HPDE6-E6E7 (cell line): Measurements from ENCODE around the gene GTPBP6.
"Not testable (repeated sequence)": the region's sequence is repeated elsewhere in the genome, so short reads cannot be mapped to it uniquely, and the experiment has no call there.

Source experiments
- DNase-seq: peaks from one replicate; pipeline ENCODE4 v3.0.0; 2011; ENCODE audit warnings: missing footprints; ENCODE audit errors: extremely low spot score

GTPBP6 gene

GRCh38 chrX:316351-317325 lies 2.0 kb downstream of the GTPBP6 start:
- DNase-seq, result no peak

DNA sequence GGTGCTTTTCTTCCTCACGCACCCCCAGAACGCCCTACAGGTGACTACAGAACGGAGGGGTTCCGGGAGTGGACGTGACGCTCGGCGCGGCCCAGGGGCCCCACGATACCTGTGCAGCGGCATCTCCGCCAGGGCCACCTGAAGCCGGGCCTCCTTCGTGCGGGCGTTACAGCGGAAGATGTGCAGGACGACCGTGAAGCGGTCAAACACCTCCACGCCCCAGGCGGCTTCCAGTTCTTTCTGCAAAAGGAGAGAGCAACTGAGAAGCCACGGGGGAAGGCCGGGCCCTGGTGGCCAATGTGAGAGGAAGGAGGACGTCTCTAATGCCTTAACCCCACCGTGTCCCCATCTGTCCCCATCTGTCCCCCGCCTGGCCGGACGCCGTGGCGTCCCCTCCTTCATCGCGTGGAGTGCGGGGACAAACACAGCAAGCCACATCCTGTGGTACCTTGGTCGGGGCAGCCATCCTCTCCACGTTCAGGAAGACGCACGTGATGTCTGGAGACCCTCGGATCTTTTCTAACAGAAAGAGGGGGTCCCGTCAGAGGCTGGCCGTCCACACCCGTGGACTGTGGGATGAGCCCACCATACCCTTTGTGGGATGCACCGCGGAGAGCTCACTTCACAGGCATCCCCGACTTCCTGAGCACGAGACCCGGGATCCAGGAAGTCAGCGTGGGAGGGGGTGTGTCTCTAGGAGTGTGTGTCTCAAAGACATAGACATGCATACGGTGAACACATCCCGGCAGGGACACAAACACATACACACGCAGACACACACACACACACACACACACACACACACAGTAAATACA lies 3.6 kb downstream of the GTPBP6 start:
- DNase-seq, result no peak

DNA sequence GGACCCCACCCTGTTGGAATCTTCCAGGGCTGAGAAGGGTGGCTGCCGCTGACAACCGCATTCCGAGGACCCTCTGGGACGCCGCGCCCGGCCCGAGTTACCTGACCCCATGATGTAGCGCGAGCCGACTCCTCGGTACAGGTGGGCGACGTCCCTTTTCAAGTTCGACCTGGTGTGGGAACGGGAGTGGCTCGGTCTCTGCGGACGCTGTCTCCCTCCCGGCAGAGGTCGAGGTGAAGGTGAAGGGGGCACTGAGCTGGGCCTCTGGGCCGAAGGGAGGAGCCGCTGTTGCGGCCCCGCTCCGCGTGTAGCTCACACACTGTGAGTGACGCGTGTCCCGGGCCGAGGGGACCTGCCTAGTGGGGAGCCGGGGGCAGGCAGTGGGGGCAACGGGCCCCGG lies 4.5 kb downstream of the GTPBP6 start:
- DNase-seq, result no peak

GRCh38 chrX:313546-313945 lies 5.0 kb downstream of the GTPBP6 start:
- DNase-seq, result no peak

DNA sequence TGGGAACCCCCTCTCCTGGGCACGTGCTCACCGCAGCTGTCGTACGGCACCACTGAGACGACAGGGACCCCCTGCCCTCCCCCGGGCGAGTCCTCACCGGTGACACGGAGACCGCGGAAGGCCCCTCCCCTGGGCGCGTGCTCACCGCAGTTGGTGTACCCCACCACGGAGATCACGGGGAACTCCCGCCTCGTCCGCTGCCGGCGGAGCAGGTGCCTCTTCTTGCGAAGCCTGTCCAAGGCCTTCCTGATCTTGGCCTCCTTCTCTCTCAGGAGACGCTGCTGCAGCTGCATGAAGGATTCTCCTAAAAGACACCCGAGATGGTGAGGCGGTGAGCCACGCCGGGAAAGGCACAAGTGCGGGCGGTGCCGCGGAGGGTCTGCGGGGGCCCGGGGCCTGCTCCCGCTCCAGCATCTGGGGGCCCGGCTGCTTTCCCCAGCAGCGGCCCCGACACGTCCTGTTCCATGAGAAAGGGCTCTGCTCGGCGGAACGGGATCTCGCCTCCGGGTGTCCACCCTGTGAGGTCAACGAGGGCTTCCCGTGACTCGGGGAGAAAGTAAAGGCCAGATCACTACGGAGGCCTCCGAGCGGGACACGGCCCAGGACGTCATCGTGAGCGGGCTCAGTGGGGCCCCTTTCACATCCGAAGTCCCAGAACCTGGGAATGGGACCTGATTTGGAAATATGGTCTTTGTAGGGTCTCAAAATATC lies 5.8 kb downstream of the GTPBP6 start:
- DNase-seq, result no peak

GRCh38 chrX:311156-312129 lies 7.2 kb downstream of the GTPBP6 start:
- DNase-seq, result no peak

DNA sequence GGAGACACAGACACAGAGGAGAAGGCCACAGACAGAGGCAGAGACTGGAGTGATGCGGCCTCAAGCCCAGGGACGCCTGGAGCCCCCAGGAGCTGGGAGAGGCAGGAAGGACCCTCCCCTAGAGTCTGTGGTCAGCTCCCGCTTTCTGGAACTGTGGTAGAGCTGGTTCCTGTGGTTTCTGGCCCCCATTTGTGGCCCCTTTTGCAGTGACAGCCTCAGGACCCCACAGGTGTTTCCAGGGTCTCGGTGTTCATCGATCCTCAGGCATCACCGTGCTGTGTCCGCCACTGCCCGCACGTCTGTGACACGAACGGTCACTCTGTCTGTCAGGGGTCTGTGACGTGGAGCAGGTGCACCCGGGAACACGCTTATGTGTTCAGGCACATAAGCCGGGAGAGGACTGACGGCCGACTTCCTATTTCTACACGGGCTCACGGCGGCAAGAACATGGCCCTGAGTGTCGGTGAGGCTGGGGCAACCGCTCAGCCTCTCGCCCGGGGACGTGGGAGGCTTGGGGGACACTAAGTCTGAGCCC lies 7.9 kb downstream of the GTPBP6 start:
- DNase-seq, result no peak

GRCh38 chrX:308821-309520 lies 9.6 kb downstream of the GTPBP6 start:
- no peak for DNase-seq

- no peak for DNase-seq
These were observed 11.1 kb downstream of the GTPBP6 start for GRCh38 chrX:307261-308111.

DNA sequence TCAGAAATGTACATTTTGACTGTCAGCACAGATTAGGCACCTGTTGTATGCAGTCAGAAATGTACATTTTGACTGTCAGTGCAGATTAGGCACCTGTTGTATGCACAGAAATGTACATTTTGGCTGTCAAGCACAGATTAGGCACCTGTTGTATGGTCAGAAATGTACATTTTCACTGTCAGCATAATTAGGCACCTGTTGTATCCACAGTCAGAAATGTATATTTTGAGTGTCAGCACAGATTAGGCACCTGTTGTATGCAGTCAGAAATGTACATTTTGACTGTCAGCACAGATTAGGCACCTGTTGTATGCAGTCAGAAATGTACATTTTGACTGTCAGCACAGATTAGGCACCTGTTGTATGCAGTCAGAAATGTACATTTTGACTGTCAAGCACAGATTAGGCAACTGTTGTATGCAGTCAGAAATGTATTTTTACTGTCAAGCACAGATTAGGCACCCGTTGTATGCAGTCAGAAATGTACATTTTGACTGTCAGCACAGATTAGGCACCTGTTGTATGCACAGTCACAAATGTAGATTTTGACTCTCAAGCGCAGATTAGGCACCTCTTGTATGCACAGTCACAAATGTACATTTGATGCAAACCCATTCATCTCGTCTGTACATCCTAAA lies 11.9 kb downstream of the GTPBP6 start:
- DNase-seq, result not testable (repeated sequence)

DNA sequence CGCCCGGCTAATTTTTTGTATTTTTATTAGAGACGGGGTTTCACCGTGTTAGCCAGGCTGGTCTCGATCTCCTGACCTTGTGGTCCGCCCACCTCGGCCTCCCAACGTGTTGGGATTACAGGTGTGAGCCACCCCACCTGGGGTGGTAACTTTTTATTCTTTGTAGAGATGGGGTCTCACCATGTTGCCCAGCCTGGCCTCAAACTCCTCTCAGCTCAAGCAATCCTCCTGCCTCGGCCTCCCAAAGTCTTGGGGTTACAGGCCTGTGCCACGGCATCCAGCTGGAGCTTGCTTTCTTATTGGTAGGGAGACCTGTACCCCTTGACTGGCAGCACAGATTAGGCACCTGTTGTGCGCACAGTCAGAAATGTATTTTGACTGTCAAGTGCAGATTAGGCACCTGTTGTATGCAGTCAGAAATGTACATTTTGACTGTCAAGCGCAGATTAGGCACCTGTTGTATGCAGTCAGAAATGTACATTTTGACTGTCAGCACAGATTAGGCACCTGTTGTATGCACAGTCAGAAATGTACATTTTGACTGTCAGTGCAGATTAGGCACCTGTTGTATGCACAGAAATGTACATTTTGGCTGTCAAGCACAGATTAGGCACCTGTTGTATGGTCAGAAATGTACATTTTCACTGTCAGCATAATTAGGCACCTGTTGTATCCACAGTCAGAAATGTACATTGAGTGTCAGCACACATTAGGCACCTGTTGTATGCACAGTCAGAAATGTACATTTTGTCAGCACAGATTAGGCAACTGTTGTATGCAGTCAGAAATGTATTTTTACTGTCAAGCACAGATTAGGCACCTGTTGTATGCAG lies 12.6 kb downstream of the GTPBP6 start:
- not testable (repeated sequence) for DNase-seq

DNA sequence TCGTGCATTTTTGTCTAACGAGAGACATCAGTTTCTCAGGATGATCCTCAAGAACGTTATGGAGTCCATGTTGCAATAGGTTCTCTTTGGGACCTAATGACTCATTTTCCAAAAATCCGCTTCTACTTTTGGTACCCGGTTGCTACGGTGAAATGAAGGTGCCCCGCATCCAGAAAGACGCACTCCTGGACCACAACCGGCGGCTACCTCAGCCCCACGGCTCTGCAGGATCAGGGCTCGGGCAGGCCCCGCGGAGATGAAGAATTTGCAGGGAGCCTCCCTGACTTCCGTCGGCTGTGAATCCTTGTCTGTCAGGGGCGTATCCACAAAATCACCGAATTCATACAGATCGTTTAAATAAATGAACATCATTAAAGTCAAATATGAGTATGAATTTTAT lies 15.6 kb downstream of the GTPBP6 start:
- DNase-seq, result no peak

DNA sequence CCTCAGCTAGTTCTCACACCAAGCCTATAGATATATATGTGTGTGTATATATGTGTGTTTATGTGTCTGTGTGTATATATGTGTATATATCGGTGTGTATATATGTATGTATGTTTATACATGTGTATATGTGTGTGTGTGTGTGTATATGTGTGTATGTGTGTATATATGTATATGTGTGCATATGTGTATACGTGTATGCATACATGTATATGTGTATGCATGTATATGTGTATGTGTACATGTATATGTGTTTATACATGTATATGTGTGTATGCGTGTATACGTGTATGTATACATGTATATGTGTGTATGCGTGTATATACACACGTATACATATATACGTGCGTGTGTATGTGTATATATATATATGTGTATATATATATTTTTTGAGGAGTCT lies 18.3 kb downstream of the GTPBP6 start:
- no peak for DNase-seq

- DNase-seq, result no peak
These were observed 19.6 kb downstream of the GTPBP6 start for GRCh38 chrX:298993-299392.

DNA sequence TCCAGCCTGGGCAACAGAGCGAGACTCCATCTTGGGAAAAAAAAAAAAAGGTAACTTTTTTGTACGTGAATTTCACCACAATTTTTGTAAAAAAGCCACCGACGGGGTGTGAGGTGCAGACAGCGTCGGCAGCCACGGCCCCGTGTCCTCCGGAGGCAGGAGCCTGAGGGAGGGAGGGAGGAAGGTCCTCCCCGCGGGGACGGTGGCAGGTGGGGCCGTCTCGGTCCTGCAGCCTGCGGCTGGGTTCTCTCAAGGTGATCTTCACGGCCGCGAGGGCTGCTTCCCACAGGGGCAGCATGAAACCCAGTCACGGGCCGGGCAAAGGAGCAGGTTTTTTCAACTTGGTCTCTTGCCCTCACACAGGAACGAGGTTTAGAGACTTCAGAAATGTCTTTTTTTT lies 23.5 kb downstream of the GTPBP6 start:
- no peak for DNase-seq

DNA sequence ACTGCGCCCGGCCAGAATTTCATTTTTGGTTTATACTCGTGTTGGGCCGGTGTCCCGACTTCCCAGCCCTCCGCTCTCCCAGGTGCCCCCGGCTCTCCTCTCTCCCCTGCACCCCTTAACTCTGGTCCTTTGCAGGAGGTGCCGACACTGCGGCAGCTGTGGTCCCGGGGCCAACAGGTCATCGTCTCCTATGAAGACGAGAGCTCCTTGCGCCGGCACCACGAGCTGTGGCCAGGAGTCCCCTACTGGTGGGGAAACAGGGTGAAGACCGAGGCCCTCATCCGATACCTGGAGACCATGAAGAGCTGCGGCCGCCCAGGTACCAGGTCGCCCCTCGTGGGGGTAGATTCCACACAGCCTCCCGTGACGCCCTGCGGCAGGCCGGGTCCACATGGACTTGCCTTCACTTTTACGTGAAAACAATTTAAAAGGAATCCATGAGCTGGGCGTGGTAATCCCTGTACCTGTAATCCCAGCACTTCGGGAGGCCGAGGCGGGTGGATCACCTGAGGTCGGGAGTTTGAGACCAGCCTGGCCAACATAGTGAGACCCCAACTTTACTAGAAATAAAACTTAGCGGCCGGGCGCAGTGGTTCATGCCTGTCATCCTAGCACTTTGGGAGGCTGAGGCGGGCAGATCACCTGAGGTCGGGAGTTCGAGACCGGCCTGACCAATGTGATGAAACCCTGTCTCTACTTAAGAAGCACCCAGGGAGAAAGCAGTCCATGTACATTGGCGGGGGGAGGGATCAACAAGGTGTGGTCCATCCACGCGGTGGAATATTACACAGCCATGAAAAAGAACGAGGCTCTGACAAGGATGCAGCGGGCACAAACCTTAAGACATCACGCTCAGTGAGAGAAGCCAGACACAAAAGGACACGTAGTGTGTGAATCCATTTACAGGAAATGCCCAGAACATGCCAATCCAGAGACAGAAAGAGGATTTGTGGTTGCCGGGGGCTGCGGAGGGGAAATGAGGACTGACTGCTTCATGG lies 25.4 kb downstream of the GTPBP6 start:
- no peak for DNase-seq
